Loucy (cell line): Measurements from ENCODE around the gene TNRC6C.

Experiments used
- H2AFZ ChIP-seq: fragments of 200-600 bp; sonication (generic); 2 replicates; pipeline ENCODE4 v1.6.0; 2016; ENCODE audit warnings: antibody characterized with exemption, mild to moderate bottlenecking, low read length, moderate library complexity
- H3F3A ChIP-seq: fragments of 200-600 bp; 2 replicates; pipeline ENCODE4 v1.6.0; 2016; ENCODE audit warnings: antibody characterized with exemption, low read depth, mild to moderate bottlenecking
- H3K27me3 ChIP-seq: fragments of 200-600 bp; sonication (generic); 2 replicates; pipeline ENCODE4 v1.6.1; 2014; ENCODE audit warnings: low read length, mild to moderate bottlenecking; ENCODE audit not compliant: insufficient read depth, poor library complexity, severe bottlenecking
- H3K36me3 ChIP-seq: fragments of 200-600 bp; sonication (generic); 2 replicates; pipeline ENCODE4 v1.6.1; 2016; ENCODE audit warnings: low read length; ENCODE audit not compliant: insufficient read depth
- H3K4me1 ChIP-seq: fragments of 200-600 bp; sonication (generic); 2 replicates; pipeline ENCODE4 v1.5.1; 2014; ENCODE audit warnings: low read length, mild to moderate bottlenecking; ENCODE audit not compliant: insufficient read depth, poor library complexity, severe bottlenecking
- H3K4me2 ChIP-seq: fragments of 200-600 bp; sonication (generic); 2 replicates; pipeline ENCODE4 v1.6.0; 2014; ENCODE audit warnings: antibody characterized with exemption, low read length, low read depth, mild to moderate bottlenecking; ENCODE audit not compliant: poor library complexity, severe bottlenecking
- H3K4me3 ChIP-seq: fragments of 200-600 bp; sonication (generic); 2 replicates; pipeline ENCODE4 v1.5.1; 2014; ENCODE audit warnings: low read length, mild to moderate bottlenecking, mixed read lengths; ENCODE audit not compliant: poor library complexity, severe bottlenecking
- H3K79me2 ChIP-seq: fragments of 200-600 bp; sonication (generic); 2 replicates; pipeline ENCODE4 v1.6.1; 2014; ENCODE audit warnings: low read length; ENCODE audit not compliant: insufficient read depth
- H3K9ac ChIP-seq: fragments of 200-600 bp; sonication (generic); 2 replicates; pipeline ENCODE4 v1.6.0; 2014; ENCODE audit warnings: mild to moderate bottlenecking, low read depth, low read length, moderate library complexity; ENCODE audit not compliant: poor library complexity, severe bottlenecking
- H3K9me2 ChIP-seq: fragments of 200-600 bp; sonication (generic); replicated peaks from 2 replicates; pipeline ENCODE4 v1.6.1; 2016; ENCODE audit warnings: low read depth, low read length, mixed read lengths
- H3K9me3 ChIP-seq: fragments of 200-600 bp; sonication (generic); 2 replicates; pipeline ENCODE4 v1.6.1; 2014; ENCODE audit warnings: mild to moderate bottlenecking, antibody characterized with exemption, low read length, low read depth; ENCODE audit not compliant: insufficient read depth
- H4K20me1 ChIP-seq: fragments of 200-600 bp; sonication (generic); 2 replicates; pipeline ENCODE4 v1.6.0; 2014; ENCODE audit warnings: antibody characterized with exemption, low read length, mild to moderate bottlenecking; ENCODE audit not compliant: insufficient read depth, poor library complexity, severe bottlenecking
- EZH2phosphoT487 ChIP-seq: fragments of 200-600 bp; IDR thresholded peaks from 2 replicates; pipeline ENCODE4 v1.6.1; 2018; ENCODE audit warnings: antibody characterized with exemption, mild to moderate bottlenecking, moderate library complexity, borderline replicate concordance
- TF ChIP-seq, protein P1 (sequence below): fragments of 200-600 bp; sonication (generic); conservative IDR thresholded peaks from 2 replicates; pipeline ENCODE4 v1.5.1; 2014; ENCODE audit warnings: mild to moderate bottlenecking, antibody characterized with exemption, low read length

TNRC6C gene

DNA sequence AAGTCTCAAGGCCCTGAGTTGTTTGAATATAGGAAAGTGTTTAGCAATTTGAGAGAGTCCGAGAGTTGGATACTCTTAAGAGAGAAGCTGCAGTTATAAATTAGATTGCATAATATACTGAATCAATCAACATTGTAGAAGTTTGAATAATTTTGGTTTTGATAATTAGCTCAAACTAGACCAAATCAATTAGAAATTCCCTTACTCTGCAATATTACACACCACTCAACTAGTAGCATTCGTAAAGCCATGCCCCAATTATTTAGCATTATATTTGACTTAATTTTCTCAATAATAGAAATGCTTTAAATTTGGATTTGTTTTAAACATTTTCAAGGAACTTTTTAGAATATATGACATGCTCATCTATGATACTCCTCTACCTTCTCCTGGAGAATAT is 49.1 kb downstream of the TNRC6C start:
- H3K9me2 ChIP-seq: no peaks in the 10 kb centered on the region
- H2AFZ ChIP-seq: no peak overlapping the region
- no peak for TF ChIP-seq EZH2phosphoT487
- TF ChIP-seq, protein P1, sequence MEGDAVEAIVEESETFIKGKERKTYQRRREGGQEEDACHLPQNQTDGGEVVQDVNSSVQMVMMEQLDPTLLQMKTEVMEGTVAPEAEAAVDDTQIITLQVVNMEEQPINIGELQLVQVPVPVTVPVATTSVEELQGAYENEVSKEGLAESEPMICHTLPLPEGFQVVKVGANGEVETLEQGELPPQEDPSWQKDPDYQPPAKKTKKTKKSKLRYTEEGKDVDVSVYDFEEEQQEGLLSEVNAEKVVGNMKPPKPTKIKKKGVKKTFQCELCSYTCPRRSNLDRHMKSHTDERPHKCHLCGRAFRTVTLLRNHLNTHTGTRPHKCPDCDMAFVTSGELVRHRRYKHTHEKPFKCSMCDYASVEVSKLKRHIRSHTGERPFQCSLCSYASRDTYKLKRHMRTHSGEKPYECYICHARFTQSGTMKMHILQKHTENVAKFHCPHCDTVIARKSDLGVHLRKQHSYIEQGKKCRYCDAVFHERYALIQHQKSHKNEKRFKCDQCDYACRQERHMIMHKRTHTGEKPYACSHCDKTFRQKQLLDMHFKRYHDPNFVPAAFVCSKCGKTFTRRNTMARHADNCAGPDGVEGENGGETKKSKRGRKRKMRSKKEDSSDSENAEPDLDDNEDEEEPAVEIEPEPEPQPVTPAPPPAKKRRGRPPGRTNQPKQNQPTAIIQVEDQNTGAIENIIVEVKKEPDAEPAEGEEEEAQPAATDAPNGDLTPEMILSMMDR: no peak
- H3K27me3 ChIP-seq: no peaks in the 10 kb centered on the region
- no peaks in the 10 kb centered on the region for H3F3A ChIP-seq
- H3K9ac ChIP-seq: no peak overlapping the region
- no peak overlapping the region for H3K4me3 ChIP-seq
- peaks cover 18% of the 10 kb centered on the region for H4K20me1 ChIP-seq
- no peaks in the 10 kb centered on the region for H3K4me1 ChIP-seq
- H3K4me2 ChIP-seq: no peak overlapping the region
- peaks cover 19% of the 10 kb centered on the region for H3K79me2 ChIP-seq
- no peaks in the 10 kb centered on the region for H3K9me3 ChIP-seq
- H3K36me3 ChIP-seq: peaks cover 86% of the 10 kb centered on the region

DNA sequence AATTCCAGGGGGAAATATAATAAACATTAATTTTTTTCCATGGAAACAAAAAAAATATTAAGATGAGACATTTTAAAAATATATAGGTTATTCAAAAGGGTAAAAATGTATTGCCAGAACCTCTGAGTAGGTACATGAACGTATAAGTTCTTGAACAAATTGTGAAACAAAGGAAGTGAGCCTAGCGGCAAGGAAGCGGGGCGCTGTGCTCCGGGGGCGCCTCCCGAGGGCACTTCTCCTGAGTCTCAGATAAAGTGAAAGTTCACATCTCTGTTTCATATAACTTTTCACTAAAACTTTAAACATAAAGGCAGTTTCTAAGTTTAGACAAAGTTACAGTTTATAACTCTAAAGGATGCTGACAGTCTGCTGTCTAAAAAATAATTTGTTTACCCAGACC is 52.3 kb downstream of the TNRC6C start:
- Histone ChIP-seq H3K4me2 (no peak overlapping the region), H3K9me3 (no peaks in the 10 kb centered on the region), H3F3A (no peaks in the 10 kb centered on the region), H3K4me3 (no peak overlapping the region), H3K27me3 (no peaks in the 10 kb centered on the region), H3K36me3 (peaks cover 90% of the 10 kb centered on the region), H3K9ac (no peak overlapping the region), H3K9me2 (no peaks in the 10 kb centered on the region), H3K4me1 (no peaks in the 10 kb centered on the region), H4K20me1 (peaks cover 3% of the 10 kb centered on the region), H3K79me2 (peaks cover 5% of the 10 kb centered on the region; the same call in 1 of the 2 replicates), H2AFZ (no peak overlapping the region)
- no peak for TF ChIP-seq EZH2phosphoT487
- TF ChIP-seq, protein P1: no peak

DNA sequence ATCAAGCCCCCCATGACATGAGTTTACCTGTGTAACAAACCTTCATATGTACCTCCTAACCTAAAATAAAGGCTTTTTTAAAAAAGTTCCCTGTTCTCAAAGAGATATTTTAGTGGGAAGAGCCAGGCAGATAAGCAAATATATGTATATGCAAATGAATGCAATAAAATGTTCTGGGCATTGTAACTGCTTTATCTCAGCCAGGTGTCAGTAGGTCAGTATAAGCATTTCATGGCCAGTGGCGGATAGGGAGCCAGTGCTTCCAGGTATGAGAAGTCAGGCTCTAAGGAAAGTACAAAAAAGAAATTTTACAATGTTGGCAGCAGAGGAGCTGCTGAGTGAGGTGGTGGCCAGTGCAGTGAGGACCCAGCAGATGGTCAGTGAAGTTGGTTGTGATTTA is 53.9 kb downstream of the TNRC6C start:
- H3K27me3 ChIP-seq: no peaks in the 10 kb centered on the region
- H2AFZ ChIP-seq: no peak overlapping the region
- H3K4me1 ChIP-seq: no peaks in the 10 kb centered on the region
- peaks cover 2% of the 10 kb centered on the region; the same call in 1 of the 2 replicates for H3K79me2 ChIP-seq
- H3K4me2 ChIP-seq: no peak overlapping the region
- no peaks in the 10 kb centered on the region for H3F3A ChIP-seq
- H3K36me3 ChIP-seq: peaks cover 84% of the 10 kb centered on the region; the same call in 1 of the 2 replicates
- TF ChIP-seq, protein P1: no peak
- TF ChIP-seq EZH2phosphoT487: no peak
- no peak overlapping the region for H3K4me3 ChIP-seq
- H3K9me3 ChIP-seq: no peaks in the 10 kb centered on the region
- no peaks in the 10 kb centered on the region for H3K9me2 ChIP-seq
- H4K20me1 ChIP-seq: peaks cover 3% of the 10 kb centered on the region
- H3K9ac ChIP-seq: no peak overlapping the region
